Erythroblast (primary cell): ENCODE results near the gene WDR44.

Source experiments
- GATA1 ChIP-seq: IDR thresholded peaks from 2 replicates; pipeline ENCODE4 v1.6.1; 2011; ENCODE audit warnings: low read depth, mild to moderate bottlenecking, control low read depth, low read length, moderate library complexity
- POLR2A ChIP-seq: IDR thresholded peaks from 2 replicates; pipeline ENCODE4 v1.6.1; 2011; ENCODE audit warnings: mild to moderate bottlenecking, low read length

DNA sequence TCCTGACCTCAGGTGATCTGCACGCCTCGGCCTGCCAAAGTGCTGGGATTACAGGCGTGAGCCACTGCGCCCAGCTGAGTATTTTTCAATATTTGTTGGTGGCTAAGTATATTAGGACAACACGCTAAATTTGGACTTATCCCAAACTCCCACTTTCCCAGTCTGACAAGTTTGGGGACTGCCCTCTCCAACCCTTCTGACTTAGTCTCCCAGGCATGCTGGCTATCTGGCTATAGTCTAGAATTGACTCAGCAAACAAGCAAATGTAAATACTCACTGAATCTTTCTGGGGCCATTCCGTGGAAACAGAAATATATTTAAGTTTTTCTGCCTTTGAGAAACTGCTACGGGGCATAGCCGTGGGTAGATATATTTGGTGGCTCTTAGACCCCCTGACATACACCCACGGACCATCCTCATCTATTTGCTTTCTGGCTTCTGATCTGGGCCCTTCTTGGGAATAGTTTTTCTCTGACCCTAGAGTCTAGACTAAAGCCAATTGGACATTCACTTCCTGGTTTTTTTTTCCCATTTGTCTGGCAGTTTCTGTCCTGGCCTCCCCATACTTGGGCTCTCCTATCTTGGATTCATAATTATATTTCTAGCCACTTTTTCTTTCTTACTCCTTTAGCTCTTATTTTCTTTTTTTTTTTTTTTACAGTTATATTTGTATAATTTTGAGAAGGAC lies 138.5 kb downstream of the WDR44 start:
- TF ChIP-seq POLR2A = no peak
- no peak for TF ChIP-seq GATA1
